Measurements from ENCODE around the gene HAUS8.

DNA sequence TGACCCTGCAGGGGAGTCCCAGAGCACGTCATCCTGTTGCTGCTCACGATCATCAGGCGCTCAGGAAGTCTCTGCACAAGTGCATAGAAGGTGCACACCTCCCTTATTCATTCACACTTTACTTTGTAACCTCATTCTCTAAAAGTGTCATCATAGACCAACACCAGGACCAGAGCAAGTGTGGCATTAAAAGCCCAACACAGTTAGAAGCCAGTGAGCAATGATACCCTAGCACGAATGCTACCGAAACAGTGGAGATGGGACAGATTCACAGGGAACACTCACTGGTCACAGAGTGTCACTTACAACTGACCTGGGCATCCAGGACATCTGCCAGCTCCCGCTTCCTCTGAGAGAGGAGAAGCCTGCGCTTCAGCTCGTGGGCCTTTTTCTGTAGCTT, 17.0 kb downstream of the HAUS8 start:
- TF ChIP-seq CREM (IDR thresholded peaks at IDR 0.05) (no peak), CREM (CRISPR knock-in tag; IDR thresholded peaks at IDR 0.05) (no peak), MYNN (CRISPR knock-in tag; IDR thresholded peaks at IDR 0.05; ENCODE audit: low read depth) (no peak), ZBTB7A (CRISPR knock-in tag; IDR thresholded peaks at IDR 0.05) (no peak)
- TF ChIP-seq, protein P1, sequence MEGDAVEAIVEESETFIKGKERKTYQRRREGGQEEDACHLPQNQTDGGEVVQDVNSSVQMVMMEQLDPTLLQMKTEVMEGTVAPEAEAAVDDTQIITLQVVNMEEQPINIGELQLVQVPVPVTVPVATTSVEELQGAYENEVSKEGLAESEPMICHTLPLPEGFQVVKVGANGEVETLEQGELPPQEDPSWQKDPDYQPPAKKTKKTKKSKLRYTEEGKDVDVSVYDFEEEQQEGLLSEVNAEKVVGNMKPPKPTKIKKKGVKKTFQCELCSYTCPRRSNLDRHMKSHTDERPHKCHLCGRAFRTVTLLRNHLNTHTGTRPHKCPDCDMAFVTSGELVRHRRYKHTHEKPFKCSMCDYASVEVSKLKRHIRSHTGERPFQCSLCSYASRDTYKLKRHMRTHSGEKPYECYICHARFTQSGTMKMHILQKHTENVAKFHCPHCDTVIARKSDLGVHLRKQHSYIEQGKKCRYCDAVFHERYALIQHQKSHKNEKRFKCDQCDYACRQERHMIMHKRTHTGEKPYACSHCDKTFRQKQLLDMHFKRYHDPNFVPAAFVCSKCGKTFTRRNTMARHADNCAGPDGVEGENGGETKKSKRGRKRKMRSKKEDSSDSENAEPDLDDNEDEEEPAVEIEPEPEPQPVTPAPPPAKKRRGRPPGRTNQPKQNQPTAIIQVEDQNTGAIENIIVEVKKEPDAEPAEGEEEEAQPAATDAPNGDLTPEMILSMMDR (CRISPR knock-in tag; IDR thresholded peaks at IDR 0.05), result no peak

All from HepG2 (cell line).